Measurements from ENCODE around the gene PEX11G.

The PEX11G gene

DNA sequence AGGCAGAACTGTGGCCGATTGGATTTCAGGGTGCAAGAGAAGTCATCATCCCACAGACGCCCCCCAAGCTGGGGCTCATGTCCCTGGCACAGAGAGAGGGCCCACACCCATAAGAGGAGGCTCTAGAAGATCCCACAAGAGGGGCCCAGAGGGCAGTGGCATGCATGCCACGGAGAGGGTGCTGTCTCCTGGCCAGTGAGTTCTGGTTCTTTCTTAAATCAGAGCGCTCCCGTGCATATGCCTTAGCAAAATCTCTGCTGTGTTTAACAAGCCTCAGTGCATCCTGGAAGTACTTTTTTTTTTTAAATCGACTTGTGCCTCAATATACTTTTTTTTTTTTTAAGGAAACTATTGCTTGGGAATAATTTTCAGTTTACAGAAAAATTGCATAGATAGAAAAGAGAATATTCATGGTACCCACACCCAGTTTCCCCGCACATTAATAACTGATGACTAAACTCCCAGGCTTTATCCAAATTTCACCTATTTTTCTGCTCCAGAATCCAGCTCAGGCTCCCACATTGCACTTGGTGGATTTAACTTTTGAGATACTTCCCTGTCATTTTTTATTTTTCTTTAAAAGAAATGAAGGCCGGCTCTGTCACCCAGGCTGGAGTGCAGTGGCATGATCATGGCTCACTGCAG lies 59.1 kb downstream of the PEX11G start:
- TF ChIP-seq BHLHE40 (IDR thresholded peaks at IDR 0.05; ENCODE audit: borderline replicate concordance) = no peak
- no peak for TF ChIP-seq HDGF (IDR thresholded peaks at IDR 0.05; ENCODE audit: borderline replicate concordance)
- no peak for TF ChIP-seq TARDBP (IDR thresholded peaks at IDR 0.05)
- no peak for TF ChIP-seq FOXK2 (IDR thresholded peaks at IDR 0.05)
- no peak for TF ChIP-seq ARNT (IDR thresholded peaks at IDR 0.05)
- no peak for TF ChIP-seq L3MBTL2 (conservative IDR thresholded peaks at IDR 0.05)
- no peak for TF ChIP-seq SUZ12 (IDR thresholded peaks at IDR 0.05)
- TF ChIP-seq FOXM1 (IDR thresholded peaks at IDR 0.05; ENCODE audit: borderline replicate concordance) = no peak
- TF ChIP-seq CTBP1 (IDR thresholded peaks at IDR 0.05; ENCODE audit: borderline replicate concordance) = no peak
- no peak for TF ChIP-seq FOXA1 (IDR thresholded peaks at IDR 0.05)
- TF ChIP-seq NFRKB (IDR thresholded peaks at IDR 0.05) = no peak
- TF ChIP-seq ELF4 (IDR thresholded peaks at IDR 0.05) = no peak
- TF ChIP-seq ZNF384 (IDR thresholded peaks at IDR 0.05) = no peak
- TF ChIP-seq LEF1 (IDR thresholded peaks at IDR 0.05; ENCODE audit: borderline replicate concordance) = no peak
- TF ChIP-seq SP1 (IDR thresholded peaks at IDR 0.05) = no peak
- TF ChIP-seq, protein P1, sequence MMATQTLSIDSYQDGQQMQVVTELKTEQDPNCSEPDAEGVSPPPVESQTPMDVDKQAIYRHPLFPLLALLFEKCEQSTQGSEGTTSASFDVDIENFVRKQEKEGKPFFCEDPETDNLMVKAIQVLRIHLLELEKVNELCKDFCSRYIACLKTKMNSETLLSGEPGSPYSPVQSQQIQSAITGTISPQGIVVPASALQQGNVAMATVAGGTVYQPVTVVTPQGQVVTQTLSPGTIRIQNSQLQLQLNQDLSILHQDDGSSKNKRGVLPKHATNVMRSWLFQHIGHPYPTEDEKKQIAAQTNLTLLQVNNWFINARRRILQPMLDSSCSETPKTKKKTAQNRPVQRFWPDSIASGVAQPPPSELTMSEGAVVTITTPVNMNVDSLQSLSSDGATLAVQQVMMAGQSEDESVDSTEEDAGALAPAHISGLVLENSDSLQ (IDR thresholded peaks at IDR 0.05) = no peak
- CTCF ChIA-PET = no interaction called here
- POLR2A ChIA-PET = no interaction called here
- no peak for DNase-seq (ENCODE audit: extremely low spot score)

DNA sequence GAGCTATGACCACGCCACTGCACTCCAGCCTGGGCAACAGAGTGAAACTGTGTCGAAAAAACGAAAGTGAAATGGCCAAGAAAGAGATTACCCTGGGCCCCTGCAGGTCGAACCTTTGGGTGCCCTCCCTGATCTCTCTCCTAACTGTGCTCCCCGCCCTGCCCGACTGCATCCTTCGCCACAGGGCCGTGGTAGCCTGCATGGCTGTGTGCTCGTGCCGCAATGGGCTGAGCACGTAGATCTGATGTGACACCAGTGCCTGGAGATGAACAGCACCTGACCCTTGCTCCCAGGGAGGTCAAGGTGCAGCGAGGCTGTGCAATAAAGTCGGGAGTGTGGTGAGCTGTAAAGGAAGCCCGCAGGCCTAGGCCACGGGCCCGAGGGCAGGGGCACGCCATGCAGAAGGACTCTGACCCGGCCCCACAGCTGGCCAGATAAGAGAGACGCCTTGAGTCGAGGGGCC lies 60.2 kb downstream of the PEX11G start:
- ChIA-PET CTCF (no interaction called here), POLR2A (no interaction called here)

DNA sequence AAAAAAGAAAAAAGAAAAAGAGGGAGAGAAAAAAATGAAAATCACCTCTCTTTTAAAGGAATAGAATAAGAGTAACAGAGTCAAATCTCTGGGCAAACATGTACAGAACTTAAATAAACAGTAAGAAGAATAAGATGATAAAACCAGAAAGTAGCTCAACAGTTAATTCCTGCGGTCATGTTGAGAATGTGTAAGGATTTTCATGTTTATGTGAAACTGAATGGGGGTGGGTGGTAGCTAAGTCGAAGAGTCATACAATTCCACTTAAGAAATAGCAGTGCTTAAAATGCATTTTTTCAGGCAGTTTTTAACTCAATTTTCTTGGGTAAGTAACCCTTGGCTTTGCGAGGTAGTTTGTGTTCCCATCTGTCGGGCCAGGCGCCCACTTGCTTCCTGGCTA lies 60.9 kb downstream of the PEX11G start:
- CTCF ChIA-PET = no interaction called here
- POLR2A ChIA-PET = no interaction called here

More for the DNA sequence above, 60.2 kb downstream of the PEX11G start:
- no peak for DNase-seq (ENCODE audit: extremely low spot score)
- TF ChIP-seq ARNT (IDR thresholded peaks at IDR 0.05) = no peak
- no peak for TF ChIP-seq ELF4 (IDR thresholded peaks at IDR 0.05)
- TF ChIP-seq, protein P1 (IDR thresholded peaks at IDR 0.05) = no peak

DNA sequence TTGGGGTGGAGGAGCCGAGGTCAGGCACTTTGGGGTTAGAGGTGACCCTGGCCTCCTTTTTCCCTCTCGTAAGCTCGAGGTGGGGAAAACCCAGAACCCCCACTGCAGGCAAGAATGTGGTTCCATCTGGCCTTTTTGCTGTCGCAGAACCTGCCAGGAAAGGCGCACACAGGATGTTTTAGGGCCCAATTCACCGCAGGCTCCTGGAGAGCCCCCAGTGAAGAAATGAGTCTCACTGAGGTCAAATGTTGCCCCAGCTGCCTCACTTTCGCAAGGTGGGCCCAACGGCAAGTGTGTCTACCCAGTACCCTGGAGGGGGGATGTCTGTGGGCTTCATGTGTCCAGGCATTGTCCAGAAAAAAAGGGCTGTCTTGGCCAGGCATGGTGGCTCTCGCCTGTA lies 61.8 kb downstream of the PEX11G start:
- CTCF ChIA-PET = no interaction called here
- no peak for DNase-seq (ENCODE audit: extremely low spot score)
- POLR2A ChIA-PET = no interaction called here
- TF ChIP-seq ZNF384 (IDR thresholded peaks at IDR 0.05) (no peak), L3MBTL2 (conservative IDR thresholded peaks at IDR 0.05) (no peak), ELF4 (IDR thresholded peaks at IDR 0.05) (no peak), SUZ12 (IDR thresholded peaks at IDR 0.05) (no peak), LEF1 (IDR thresholded peaks at IDR 0.05; ENCODE audit: borderline replicate concordance) (no peak), NFRKB (IDR thresholded peaks at IDR 0.05) (no peak), FOXK2 (IDR thresholded peaks at IDR 0.05) (no peak), ARNT (IDR thresholded peaks at IDR 0.05) (no peak), FOXM1 (IDR thresholded peaks at IDR 0.05; ENCODE audit: borderline replicate concordance) (no peak), FOXA1 (IDR thresholded peaks at IDR 0.05) (no peak), SP1 (IDR thresholded peaks at IDR 0.05) (no peak), TARDBP (IDR thresholded peaks at IDR 0.05) (no peak), HDGF (IDR thresholded peaks at IDR 0.05; ENCODE audit: borderline replicate concordance) (no peak)
- TF ChIP-seq, protein P1 (IDR thresholded peaks at IDR 0.05) = no peak

More for the DNA sequence above, 60.9 kb downstream of the PEX11G start:
- TF ChIP-seq, protein P1 (IDR thresholded peaks at IDR 0.05) = no peak
- no peak for TF ChIP-seq SP1 (IDR thresholded peaks at IDR 0.05)
- TF ChIP-seq SUZ12 (IDR thresholded peaks at IDR 0.05) = no peak
- no peak for DNase-seq (ENCODE audit: extremely low spot score)
